T-helper 2 cell treated with Interferon-gamma antibody and Interleukin-4, amounts not matched to agents 5 μg/mL and 100 μg/mL, for 36 hours (primary cell): Measurements from ENCODE around the gene LDLRAD3.

Experiments
- DNase-seq: peaks from one replicate; pipeline ENCODE4 v3.0.0; 2021; ENCODE audit warnings: low spot score
- H3K27ac Mint-ChIP-seq: one replicate; pipeline ENCODE4 v1.8.0; 2021; ENCODE audit warnings: mild to moderate bottlenecking, mixed read lengths
- H3K27me3 Mint-ChIP-seq: one replicate; pipeline ENCODE4 v1.8.0; 2021; ENCODE audit warnings: low read depth, mixed read lengths
- H3K36me3 Mint-ChIP-seq: one replicate; pipeline ENCODE4 v1.8.0; 2021; ENCODE audit warnings: low read depth, mixed read lengths
- H3K4me1 Mint-ChIP-seq: one replicate; pipeline ENCODE4 v1.8.0; 2021; ENCODE audit warnings: low read depth, mixed read lengths
- H3K4me3 Mint-ChIP-seq: one replicate; pipeline ENCODE4 v1.8.0; 2022; ENCODE audit warnings: mild to moderate bottlenecking, moderate library complexity, mixed read lengths
- H3K9me3 Mint-ChIP-seq: one replicate; pipeline ENCODE4 v1.8.0; 2021; ENCODE audit warnings: mixed read lengths

Gene LDLRAD3

DNA sequence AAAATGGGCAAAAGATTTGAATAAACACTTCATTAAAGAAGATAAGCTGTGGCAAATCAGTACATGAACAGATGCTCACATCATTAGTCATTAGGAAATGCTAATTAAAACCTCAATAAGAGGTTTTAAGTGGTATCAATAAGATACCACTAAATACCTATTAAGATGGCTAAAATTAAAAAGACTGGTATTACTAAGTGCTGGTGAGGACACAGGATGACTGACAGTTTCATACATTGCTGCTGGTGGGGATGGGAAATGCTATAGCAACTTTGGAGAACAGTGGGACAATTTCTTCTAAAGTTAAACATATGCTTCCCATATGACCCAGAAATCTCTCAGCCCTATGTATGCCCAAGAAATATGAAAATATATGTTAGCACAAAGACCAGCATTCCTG lies 276.1 kb downstream of the LDLRAD3 start:
- Mint-ChIP-seq H3K36me3 (no peaks in the 10 kb centered on the region), H3K27me3 (no peaks in the 10 kb centered on the region), H3K9me3 (peaks cover 12% of the 10 kb centered on the region), H3K27ac (no peak overlapping the region), H3K4me1 (no peaks in the 10 kb centered on the region), H3K4me3 (no peak overlapping the region)
- DNase-seq: no peak

- no peak overlapping the region for H3K4me3 Mint-ChIP-seq
- no peaks in the 10 kb centered on the region for H3K4me1 Mint-ChIP-seq
- no peak for DNase-seq
Measured at GRCh38 chr11:36222831-36223635, 279.2 kb downstream of the LDLRAD3 start.

GRCh38 chr11:36224209-36224882 lies 280.5 kb downstream of the LDLRAD3 start:
- no peak overlapping the region for H3K4me3 Mint-ChIP-seq
- no peaks in the 10 kb centered on the region for H3K36me3 Mint-ChIP-seq
- no peak for DNase-seq
- H3K9me3 Mint-ChIP-seq: peaks cover 11% of the 10 kb centered on the region
- H3K27me3 Mint-ChIP-seq: no peaks in the 10 kb centered on the region
- H3K27ac Mint-ChIP-seq: no peak overlapping the region
- no peaks in the 10 kb centered on the region for H3K4me1 Mint-ChIP-seq

More at GRCh38 chr11:36222831-36223635, 279.2 kb downstream of the LDLRAD3 start:
- Mint-ChIP-seq H3K27me3 (no peaks in the 10 kb centered on the region), H3K9me3 (peaks cover 12% of the 10 kb centered on the region), H3K27ac (no peak overlapping the region), H3K36me3 (no peaks in the 10 kb centered on the region)

DNA sequence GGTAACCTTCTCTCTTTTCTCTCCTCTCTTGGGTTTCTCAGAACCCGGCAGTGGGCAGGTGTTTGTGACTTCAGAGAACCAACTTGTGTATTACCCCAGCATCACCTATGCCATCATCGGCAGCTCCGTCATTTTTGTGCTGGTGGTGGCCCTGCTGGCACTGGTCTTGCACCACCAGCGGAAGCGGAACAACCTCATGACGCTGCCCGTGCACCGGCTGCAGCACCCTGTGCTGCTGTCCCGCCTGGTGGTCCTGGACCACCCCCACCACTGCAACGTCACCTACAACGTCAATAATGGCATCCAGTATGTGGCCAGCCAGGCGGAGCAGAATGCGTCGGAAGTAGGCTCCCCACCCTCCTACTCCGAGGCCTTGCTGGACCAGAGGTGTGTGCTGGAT lies 283.2 kb downstream of the LDLRAD3 start:
- no peaks in the 10 kb centered on the region for H3K27me3 Mint-ChIP-seq
- no peak overlapping the region for H3K4me3 Mint-ChIP-seq
- H3K9me3 Mint-ChIP-seq: no peaks in the 10 kb centered on the region
- H3K4me1 Mint-ChIP-seq: no peaks in the 10 kb centered on the region
- no peak for DNase-seq
- H3K27ac Mint-ChIP-seq: no peak overlapping the region
- H3K36me3 Mint-ChIP-seq: no peaks in the 10 kb centered on the region

DNA sequence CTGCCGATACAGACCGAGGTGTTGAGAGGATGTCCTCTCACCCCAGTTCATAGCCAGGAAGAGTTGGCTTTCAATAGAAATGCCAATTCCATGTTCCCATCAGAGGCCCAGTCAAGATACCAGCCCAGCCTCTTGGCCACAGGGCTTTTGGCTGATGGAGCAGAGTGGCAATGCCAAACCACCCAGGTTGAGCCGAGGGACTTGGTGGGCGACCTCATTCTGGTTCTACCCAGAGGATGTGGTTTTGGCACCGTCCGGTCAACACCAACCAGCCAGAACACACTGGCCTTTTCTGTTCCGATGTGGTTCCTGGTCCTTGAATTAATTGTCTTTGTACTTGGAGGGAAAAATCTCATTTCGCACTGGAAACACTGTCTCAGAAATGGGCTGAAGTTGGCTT lies 284.8 kb downstream of the LDLRAD3 start:
- no peaks in the 10 kb centered on the region for H3K4me1 Mint-ChIP-seq
- no peaks in the 10 kb centered on the region for H3K9me3 Mint-ChIP-seq
- no peak overlapping the region for H3K27ac Mint-ChIP-seq
- H3K4me3 Mint-ChIP-seq: no peak overlapping the region
- H3K27me3 Mint-ChIP-seq: no peaks in the 10 kb centered on the region
- DNase-seq: no peak
- H3K36me3 Mint-ChIP-seq: no peaks in the 10 kb centered on the region

DNA sequence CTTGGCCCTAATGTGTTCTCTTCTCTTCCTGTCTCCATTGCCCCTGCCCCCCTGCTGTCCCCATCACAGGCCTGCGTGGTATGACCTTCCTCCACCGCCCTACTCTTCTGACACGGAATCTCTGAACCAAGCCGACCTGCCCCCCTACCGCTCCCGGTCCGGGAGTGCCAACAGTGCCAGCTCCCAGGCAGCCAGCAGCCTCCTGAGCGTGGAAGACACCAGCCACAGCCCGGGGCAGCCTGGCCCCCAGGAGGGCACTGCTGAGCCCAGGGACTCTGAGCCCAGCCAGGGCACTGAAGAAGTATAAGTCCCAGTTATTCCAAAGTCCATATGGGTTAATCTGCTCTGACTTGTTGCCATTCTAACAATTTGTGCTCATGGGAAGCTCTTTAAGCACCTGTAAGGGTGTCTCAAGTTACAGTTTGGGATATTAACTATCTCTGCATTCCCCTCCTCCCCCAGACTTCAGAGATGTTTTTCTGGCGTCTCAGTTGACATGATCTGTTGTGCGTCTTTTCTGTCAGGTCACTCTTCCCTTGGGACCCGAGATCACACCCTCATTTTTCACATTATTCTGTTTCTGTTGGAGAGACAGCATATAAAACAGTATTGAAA lies 285.3 kb downstream of the LDLRAD3 start:
- DNase-seq: no peak
- Mint-ChIP-seq H3K4me3 (no peak overlapping the region), H3K27ac (no peak overlapping the region), H3K27me3 (no peaks in the 10 kb centered on the region), H3K4me1 (no peaks in the 10 kb centered on the region), H3K9me3 (no peaks in the 10 kb centered on the region), H3K36me3 (no peaks in the 10 kb centered on the region)

- Mint-ChIP-seq H3K27ac (no peak overlapping the region), H3K9me3 (no peaks in the 10 kb centered on the region), H3K27me3 (no peaks in the 10 kb centered on the region), H3K4me3 (no peak overlapping the region), H3K4me1 (no peaks in the 10 kb centered on the region), H3K36me3 (no peaks in the 10 kb centered on the region)
- DNase-seq: no peak
Measured at GRCh38 chr11:36230779-36231699, 287.2 kb downstream of the LDLRAD3 start.

GRCh38 chr11:36233204-36233603 lies 289.3 kb downstream of the LDLRAD3 start:
- Mint-ChIP-seq H3K36me3 (no peaks in the 10 kb centered on the region), H3K4me1 (no peaks in the 10 kb centered on the region), H3K27me3 (no peaks in the 10 kb centered on the region), H3K4me3 (no peak overlapping the region), H3K9me3 (no peaks in the 10 kb centered on the region), H3K27ac (no peak overlapping the region)
- DNase-seq: no peak

- H3K9me3 Mint-ChIP-seq: no peaks in the 10 kb centered on the region
- no peak for DNase-seq
- no peak overlapping the region for H3K4me3 Mint-ChIP-seq
- H3K27me3 Mint-ChIP-seq: no peaks in the 10 kb centered on the region
- no peaks in the 10 kb centered on the region for H3K4me1 Mint-ChIP-seq
- no peaks in the 10 kb centered on the region for H3K36me3 Mint-ChIP-seq
- H3K27ac Mint-ChIP-seq: no peak overlapping the region
Measured at GRCh38 chr11:36234825-36235224, 291.0 kb downstream of the LDLRAD3 start.

- no peaks in the 10 kb centered on the region for H3K9me3 Mint-ChIP-seq
- no peak overlapping the region for H3K27ac Mint-ChIP-seq
- no peak overlapping the region for H3K4me3 Mint-ChIP-seq
- DNase-seq: no peak
- H3K27me3 Mint-ChIP-seq: no peaks in the 10 kb centered on the region
- no peaks in the 10 kb centered on the region for H3K36me3 Mint-ChIP-seq
- no peaks in the 10 kb centered on the region for H3K4me1 Mint-ChIP-seq
Measured at GRCh38 chr11:36235750-36236149, 291.9 kb downstream of the LDLRAD3 start.

DNA sequence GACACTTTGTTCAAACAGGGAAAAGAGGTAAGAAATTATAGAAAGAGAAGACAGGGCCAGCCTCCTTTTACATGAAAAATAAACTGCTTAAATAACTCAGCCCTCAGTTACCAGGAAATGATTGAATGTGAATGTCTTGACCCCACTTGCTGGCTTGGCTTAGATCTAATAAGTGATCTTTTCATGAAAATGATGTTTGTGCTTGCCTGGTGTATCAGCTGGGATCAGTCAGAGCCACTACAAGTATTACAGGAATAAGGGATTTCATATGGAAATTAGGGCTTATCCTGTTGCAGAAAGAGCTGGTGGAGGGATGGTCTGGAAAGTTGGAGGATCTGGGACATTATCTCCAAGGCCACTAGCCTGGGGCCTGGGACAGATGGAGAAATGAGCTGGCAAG lies 293.5 kb downstream of the LDLRAD3 start:
- H3K4me3 Mint-ChIP-seq: no peak overlapping the region
- no peaks in the 10 kb centered on the region for H3K36me3 Mint-ChIP-seq
- no peak overlapping the region for H3K27ac Mint-ChIP-seq
- no peak for DNase-seq
- H3K4me1 Mint-ChIP-seq: no peaks in the 10 kb centered on the region
- no peaks in the 10 kb centered on the region for H3K9me3 Mint-ChIP-seq
- no peaks in the 10 kb centered on the region for H3K27me3 Mint-ChIP-seq

GRCh38 chr11:36238036-36238631 lies 294.3 kb downstream of the LDLRAD3 start:
- Mint-ChIP-seq H3K4me1 (no peaks in the 10 kb centered on the region), H3K4me3 (no peak overlapping the region), H3K27ac (no peak overlapping the region), H3K27me3 (no peaks in the 10 kb centered on the region), H3K36me3 (no peaks in the 10 kb centered on the region), H3K9me3 (no peaks in the 10 kb centered on the region)
- no peak for DNase-seq

DNA sequence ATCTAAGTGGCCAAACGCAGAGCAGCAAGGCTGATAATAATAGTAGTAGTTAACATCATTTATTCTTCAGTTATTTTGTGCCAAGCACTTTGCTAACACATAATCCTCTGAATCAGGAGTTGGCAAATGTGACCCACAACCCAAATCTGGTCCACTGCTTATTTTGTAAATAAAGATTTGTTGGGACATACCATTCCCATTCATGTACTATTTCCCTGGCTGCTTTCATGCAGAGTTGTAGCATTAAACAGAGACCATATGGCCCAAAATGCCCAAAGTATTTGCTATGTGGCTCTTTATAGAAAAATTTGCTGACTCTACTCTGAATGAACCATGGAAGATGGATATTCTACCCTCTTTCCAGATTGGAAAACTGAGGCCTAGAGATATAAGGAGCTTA lies 295.0 kb downstream of the LDLRAD3 start:
- H3K9me3 Mint-ChIP-seq: no peaks in the 10 kb centered on the region
- DNase-seq: no peak
- H3K4me3 Mint-ChIP-seq: no peak overlapping the region
- H3K27me3 Mint-ChIP-seq: no peaks in the 10 kb centered on the region
- no peaks in the 10 kb centered on the region for H3K36me3 Mint-ChIP-seq
- H3K27ac Mint-ChIP-seq: no peak overlapping the region
- no peaks in the 10 kb centered on the region for H3K4me1 Mint-ChIP-seq
